ENCODE results near the gene PARD3B. TPM values are rescaled to one million over a fixed set of nuclear protein-coding genes. Genes with fewer than 3 reads are reported as not detected.

Gene PARD3B
- total RNA-seq, 2 donors from 2014 or later: 14.7 to 25.0 TPM

DNA sequence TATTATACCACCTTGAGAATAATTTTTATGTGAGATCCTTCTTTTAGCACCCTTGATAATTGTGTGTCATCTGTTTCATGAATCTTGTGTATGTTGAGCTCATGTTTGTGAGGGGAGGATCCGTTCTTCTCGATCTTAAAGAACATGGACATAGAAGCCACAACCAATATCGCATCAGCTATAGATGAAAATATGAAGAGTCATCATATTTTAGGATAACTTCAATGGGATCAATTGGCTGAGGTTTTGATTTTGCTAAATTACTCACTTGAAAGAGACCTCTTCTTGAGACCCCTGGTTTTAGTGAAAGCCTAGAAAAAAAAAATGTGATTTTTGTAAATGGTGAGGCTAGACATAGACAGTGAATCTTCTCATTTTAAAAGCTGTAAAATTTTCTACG is 751.7 kb downstream of the PARD3B start:
- intact Hi-C loops (cut with DNase I): no loop called here
- no peak for DNase-seq (ENCODE audit: low spot score)
- no peaks in the 10 kb centered on the region for H3K36me3 ChIP-seq
- TF ChIP-seq POLR2A (IDR thresholded peaks at IDR 0.05): no peak
- TF ChIP-seq, protein P1, sequence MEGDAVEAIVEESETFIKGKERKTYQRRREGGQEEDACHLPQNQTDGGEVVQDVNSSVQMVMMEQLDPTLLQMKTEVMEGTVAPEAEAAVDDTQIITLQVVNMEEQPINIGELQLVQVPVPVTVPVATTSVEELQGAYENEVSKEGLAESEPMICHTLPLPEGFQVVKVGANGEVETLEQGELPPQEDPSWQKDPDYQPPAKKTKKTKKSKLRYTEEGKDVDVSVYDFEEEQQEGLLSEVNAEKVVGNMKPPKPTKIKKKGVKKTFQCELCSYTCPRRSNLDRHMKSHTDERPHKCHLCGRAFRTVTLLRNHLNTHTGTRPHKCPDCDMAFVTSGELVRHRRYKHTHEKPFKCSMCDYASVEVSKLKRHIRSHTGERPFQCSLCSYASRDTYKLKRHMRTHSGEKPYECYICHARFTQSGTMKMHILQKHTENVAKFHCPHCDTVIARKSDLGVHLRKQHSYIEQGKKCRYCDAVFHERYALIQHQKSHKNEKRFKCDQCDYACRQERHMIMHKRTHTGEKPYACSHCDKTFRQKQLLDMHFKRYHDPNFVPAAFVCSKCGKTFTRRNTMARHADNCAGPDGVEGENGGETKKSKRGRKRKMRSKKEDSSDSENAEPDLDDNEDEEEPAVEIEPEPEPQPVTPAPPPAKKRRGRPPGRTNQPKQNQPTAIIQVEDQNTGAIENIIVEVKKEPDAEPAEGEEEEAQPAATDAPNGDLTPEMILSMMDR (IDR thresholded peaks at IDR 0.05): no peak
- TF ChIP-seq POLR2AphosphoS5 (IDR thresholded peaks at IDR 0.05): no peak
- no peaks in the 10 kb centered on the region for H3K27me3 ChIP-seq (replicated peaks; ENCODE audit: insufficient read depth)
- H3K4me1 ChIP-seq (replicated peaks): no peaks in the 10 kb centered on the region
- no peak overlapping the region for H3K27ac ChIP-seq
- no peaks in the 10 kb centered on the region for H3K9me3 ChIP-seq
- no peak overlapping the region for H3K4me3 ChIP-seq
- 97% methylated on average over 4 of the region's 4 CpGs for whole genome bisulfite sequencing

DNA sequence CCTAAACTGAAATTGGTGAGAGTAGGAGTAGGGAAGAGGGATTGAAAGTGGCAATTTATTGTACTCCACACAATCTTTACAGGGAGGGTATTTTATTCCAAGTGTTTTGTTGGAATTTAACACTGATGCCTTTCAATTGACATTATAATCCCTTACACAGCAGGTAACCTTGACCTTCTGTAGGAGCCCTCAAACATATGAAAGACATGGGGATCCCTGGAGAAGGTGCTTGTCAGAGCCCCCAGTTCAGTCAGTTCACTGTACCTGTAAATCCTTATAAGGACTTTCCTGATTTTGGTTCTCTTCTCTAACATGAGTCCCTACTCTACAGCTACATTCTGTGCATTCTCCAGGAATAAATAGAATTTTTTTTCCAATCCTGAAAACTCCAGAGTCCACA is 752.1 kb downstream of the PARD3B start:
- TF ChIP-seq POLR2A (IDR thresholded peaks at IDR 0.05) (no peak), POLR2AphosphoS5 (IDR thresholded peaks at IDR 0.05) (no peak)
- TF ChIP-seq, protein P1 (IDR thresholded peaks at IDR 0.05): no peak
- Histone ChIP-seq H3K36me3 (no peaks in the 10 kb centered on the region), H3K4me1 (replicated peaks) (no peaks in the 10 kb centered on the region), H3K4me3 (no peak overlapping the region), H3K27me3 (replicated peaks; ENCODE audit: insufficient read depth) (no peaks in the 10 kb centered on the region), H3K27ac (no peak overlapping the region), H3K9me3 (no peaks in the 10 kb centered on the region)
- intact Hi-C loops (cut with DNase I): no loop called here
- DNase-seq (ENCODE audit: low spot score): no peak

DNA sequence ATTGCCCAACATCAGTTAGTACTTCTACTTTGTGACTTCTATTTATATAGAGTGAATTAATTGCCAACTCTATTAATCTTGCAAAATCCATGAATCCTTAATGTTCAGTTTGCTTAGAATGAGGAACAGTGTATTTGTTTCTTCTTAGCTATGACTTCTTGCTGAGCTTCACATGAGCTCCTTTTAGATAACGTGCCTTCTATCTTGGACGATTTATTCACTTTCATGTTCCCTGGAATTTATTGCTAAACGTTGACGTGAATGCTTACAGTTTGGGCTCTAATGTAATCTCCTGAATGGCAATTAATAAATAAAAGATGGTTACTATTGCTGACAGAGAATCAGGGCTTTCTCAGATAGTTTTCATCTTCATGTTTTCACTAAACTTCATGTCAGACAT is 752.6 kb downstream of the PARD3B start:
- no peaks in the 10 kb centered on the region for H3K27me3 ChIP-seq (replicated peaks; ENCODE audit: insufficient read depth)
- intact Hi-C loops (cut with DNase I): no loop called here
- no peak for DNase-seq (ENCODE audit: low spot score)
- H3K36me3 ChIP-seq: no peaks in the 10 kb centered on the region
- no peaks in the 10 kb centered on the region for H3K9me3 ChIP-seq
- H3K27ac ChIP-seq: no peak overlapping the region
- WGBS: 24% methylated on average over 4 of the region's 4 CpGs
- H3K4me1 ChIP-seq (replicated peaks): no peaks in the 10 kb centered on the region
- TF ChIP-seq POLR2A (IDR thresholded peaks at IDR 0.05): no peak
- H3K4me3 ChIP-seq: no peak overlapping the region

DNA sequence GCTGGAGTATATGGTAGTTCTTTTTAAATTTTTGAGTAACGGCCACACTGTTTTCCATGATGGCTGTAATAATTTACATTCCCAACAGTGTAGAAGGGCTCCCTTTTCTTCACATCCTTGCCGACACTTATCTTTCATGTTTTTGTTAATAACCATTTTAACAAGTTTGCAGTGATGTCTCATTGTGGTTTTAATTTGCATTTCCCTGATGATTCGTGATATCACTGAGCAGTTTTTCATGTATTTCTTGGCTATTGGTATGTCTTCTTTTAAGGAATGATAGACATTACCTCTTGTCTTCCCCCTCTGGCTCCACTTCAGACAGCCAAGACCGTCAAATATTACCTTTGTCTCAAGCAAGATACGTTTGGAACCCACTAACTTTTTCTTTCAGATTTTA is 765.9 kb downstream of the PARD3B start:
- H3K27ac ChIP-seq: no peak overlapping the region
- H3K4me1 ChIP-seq (replicated peaks): no peaks in the 10 kb centered on the region
- DNase-seq (ENCODE audit: low spot score): no peak
- no peaks in the 10 kb centered on the region for H3K36me3 ChIP-seq
- WGBS: 47% methylated on average over 5 of the region's 5 CpGs
- no peaks in the 10 kb centered on the region for H3K27me3 ChIP-seq (replicated peaks; ENCODE audit: insufficient read depth)
- H3K9me3 ChIP-seq: no peaks in the 10 kb centered on the region
- intact Hi-C loops (cut with DNase I): no loop called here
- TF ChIP-seq, protein P1 (IDR thresholded peaks at IDR 0.05): no peak
- no peak for TF ChIP-seq POLR2A (IDR thresholded peaks at IDR 0.05)
- no peak for TF ChIP-seq POLR2AphosphoS5 (IDR thresholded peaks at IDR 0.05)
- H3K4me3 ChIP-seq: no peak overlapping the region

DNA sequence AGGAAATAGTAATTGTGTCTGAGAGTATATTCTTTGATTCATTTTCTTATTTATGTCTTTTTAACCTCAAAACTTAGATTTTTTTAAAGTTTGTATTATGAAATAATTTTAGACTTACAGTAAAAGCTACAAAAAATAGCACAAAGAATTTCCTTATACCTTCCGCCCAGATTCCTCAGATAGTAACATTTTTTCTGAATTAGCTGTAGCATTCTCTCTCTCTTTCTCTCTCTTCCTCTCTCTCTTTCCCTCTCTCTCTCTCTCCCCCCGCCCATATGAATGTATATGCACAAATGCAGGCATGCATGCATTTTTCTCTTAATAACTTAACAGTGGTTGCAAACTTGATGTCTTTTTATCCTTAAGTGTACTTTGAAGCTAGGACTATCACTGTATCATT is 776.0 kb downstream of the PARD3B start:
- Histone ChIP-seq H3K4me3 (no peak overlapping the region), H3K36me3 (no peaks in the 10 kb centered on the region), H3K9me3 (no peaks in the 10 kb centered on the region), H3K4me1 (replicated peaks) (no peaks in the 10 kb centered on the region), H3K27ac (no peak overlapping the region), H3K27me3 (replicated peaks; ENCODE audit: insufficient read depth) (no peaks in the 10 kb centered on the region)
- TF ChIP-seq, protein P1 (IDR thresholded peaks at IDR 0.05): no peak
- no peak for TF ChIP-seq POLR2A (IDR thresholded peaks at IDR 0.05)
- intact Hi-C loops (cut with DNase I): no loop called here
- no peak for DNase-seq (ENCODE audit: low spot score)
- WGBS: 91% methylated on average over 2 of the region's 2 CpGs

Measured in prostate gland (tissue), 2 donors.